Fibroblast of upper back skin (primary cell): ENCODE results near the gene OR2V1.
A peak's percentile ranks its signal among the peaks of the same experiment; 100 is the strongest.
"Not testable (repeated sequence)": the region's sequence is repeated elsewhere in the genome, so short reads cannot be mapped to it uniquely, and the experiment has no call there.

Experiments used
- DNase-seq: peaks from one replicate; pipeline ENCODE4 v3.0.0-alpha.2; 2013

Gene OR2V1

DNA sequence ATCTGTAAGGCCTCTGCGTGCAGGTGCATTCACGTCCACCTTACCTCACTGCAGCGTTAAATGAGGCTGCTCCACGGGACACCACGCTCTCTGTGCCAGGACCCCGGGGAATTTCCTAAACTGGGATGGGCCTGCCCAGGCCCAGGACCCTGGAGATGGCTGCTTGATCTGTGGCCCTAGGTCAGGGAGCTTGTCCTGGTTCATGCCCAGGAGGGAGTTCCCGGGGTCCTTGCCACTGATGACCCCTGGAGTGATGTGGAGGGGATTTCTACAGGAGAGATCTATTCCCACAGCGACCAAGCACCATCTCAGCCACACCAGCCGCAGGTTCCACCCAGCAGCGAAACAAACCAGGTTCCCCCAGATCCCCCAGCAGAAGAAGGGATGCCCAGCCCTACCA, 3.5 kb downstream of the OR2V1 start:
- DNase-seq = no peak

DNA sequence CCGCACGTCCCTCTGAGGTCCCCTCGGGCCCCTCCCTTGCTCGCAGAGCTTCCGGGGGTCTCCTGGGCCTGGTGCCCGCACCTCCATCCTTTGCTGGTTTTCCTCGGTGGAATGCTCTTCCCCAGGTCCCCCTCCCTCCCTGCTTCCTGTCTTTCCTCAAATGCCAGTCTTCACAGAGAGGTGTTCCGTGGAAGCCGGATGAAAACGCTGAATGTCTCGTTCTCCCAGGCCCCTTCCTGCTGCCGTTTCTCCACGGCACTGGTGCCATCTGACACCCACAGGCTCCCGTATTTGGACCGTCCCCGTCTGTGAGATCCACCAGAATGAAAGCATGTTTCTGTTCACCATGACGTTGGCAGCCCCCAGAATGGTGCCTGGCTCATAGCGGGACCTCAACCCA, 4.1 kb downstream of the OR2V1 start:
- DNase-seq = no peak

DNA sequence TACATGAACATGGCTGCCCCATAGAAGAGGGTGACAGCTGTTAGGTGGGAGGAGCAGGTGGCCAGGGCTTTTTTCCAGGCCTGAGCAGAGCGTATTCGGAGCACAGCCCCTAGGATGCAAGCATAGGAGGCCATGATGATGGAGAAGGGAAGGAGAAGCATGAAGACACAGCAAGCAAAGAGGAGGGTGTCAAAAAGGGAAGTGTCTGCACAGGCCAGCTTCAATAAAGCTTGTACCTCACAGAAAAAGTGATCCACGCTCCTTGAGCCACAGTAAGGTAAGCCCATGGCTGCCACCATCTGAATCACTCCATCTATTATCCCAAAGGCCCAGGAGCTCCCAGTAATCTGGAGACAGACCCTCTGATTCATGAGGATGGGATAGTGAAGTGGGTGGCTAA, 6.4 kb downstream of the OR2V1 start:
- DNase-seq = no peak

DNA sequence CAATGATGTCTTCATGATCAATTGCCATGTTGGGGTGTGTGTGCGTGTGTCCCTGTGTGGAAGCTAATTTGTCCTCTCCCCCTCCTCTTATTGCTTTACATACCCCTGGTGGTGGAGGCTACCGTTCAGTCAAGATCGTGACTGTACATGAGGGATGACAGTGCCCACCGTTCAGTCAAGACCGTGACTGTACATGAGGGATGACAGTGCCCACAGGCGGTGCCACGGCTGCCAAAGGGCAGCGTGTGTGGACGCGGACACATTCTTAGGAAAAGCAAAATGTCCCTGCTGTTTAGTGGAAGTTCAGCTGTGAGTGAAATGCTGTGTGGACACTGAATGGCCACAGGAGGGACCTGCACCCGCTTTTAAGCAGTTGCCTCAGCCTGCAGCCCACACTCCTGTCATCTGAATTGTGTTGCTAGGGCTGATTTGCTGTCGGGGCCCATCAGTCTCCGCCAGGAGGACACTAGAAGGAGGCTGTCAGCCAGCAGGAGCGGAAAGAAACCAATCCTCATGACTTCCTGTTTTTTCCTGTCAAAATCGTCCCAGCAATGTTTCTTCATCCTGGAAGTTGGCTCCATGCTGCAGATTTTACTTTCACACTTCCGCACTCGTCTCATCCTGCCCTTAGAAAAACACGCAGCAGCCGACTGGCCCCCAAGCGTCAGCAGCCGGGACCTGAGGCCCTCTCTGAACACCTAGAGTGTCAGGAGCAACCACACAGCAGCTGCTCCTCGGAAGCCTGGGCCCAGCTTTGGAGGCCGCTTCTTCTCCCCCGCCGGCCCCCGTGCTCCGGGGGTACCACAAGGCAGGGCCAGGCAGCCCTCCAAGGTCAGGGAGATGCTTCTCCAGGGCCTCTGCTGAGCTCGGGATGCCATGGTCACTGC, 9.1 kb downstream of the OR2V1 start:
- no peak for DNase-seq

DNA sequence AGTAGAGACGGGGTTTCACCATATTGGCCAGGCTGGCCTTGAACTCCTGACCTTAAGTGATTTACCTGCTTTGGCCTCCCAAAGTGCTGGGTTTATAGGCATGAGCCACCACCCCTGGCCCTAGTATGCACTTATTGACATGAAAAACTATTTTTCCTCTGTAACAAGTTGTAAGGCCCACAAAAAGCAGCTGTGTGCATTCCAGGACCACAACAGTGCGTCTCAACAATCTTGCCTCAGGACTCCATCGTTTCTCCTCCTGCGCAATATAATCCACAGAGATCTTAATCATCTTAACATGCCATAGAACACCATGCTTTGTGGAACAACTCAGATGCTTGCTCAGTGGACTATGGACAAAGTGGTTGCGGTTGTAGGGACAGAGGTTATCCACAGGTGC, 10.2 kb downstream of the OR2V1 start:
- no peak for DNase-seq

DNA sequence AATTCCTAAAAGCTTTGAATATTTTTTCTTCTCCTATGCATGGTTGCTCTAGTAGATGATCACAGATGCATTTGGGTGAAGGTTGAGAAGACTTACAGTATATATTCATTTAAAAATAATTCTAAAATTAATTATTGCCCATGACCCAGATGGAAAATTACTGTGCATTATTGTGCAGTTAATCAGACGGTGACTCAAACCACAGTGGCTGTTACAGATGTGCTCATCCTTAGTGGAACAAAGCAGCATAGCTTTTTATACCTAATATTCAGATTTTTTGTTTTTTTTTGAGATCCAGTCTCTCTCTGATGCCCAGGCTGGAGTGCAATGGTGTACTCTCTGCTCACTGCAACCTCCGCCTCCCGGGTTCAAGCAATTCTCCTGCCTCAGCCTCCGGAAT, 10.7 kb downstream of the OR2V1 start:
- peak; percentile 51 for DNase-seq

GRCh38 chr5:181119105-181119504, 11.9 kb downstream of the OR2V1 start:
- DNase-seq = no peak

GRCh38 chr5:181118369-181118768, 12.6 kb downstream of the OR2V1 start:
- DNase-seq = no peak

GRCh38 chr5:181114844-181115778, 15.9 kb downstream of the OR2V1 start:
- DNase-seq = peak; percentile 40

DNA sequence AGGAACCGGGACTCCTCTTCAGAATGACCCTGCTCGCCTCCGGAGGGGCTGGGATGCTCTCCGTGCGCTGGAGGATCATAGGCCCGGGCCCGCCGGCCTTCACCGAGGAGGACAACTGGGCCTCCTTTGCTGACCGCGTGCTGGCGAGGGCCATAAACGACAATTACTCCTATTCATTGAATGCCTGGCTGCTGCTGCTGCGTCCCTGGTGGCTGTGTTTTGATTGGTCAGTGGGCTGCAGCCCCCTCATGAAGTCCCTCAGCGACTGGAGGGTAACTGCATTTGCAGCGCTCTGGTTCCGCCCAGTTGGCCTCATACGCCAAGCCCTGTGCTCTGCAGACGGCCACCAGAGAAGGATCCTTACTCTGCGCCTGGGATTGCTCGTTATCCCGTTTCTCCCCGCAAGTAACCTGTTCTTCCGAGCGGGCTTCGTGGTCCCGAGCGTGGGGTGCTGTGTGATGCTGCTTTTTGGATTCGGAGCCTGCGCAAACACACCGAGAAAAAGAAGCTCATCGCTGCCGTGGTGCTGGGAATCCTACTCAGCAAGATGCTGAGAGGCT, 16.6 kb downstream of the OR2V1 start:
- DNase-seq = no peak

DNA sequence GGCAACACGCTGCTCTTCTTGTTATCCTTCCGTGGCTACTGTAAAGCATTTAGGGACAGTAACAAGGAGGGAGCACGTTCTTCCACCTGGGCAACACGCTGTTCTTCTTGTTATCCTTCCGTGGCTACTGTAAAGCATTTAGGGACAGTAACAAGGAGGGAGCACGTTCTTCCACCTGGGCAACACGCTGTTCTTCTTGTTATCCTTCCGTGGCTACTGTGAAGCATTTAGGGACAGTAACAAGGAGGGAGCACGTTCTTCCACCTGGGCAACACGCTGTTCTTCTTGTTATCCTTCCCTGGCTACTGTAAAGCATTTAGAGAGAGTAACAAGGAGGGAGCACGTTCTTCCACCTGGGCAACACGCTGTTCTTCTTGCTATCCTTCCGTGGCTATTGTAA, 17.4 kb downstream of the OR2V1 start:
- not testable (repeated sequence) for DNase-seq

GRCh38 chr5:181112476-181112875, 18.5 kb downstream of the OR2V1 start:
- DNase-seq = no peak

- no peak for DNase-seq
Measured at GRCh38 chr5:181111010-181111409, 20.0 kb downstream of the OR2V1 start.

GRCh38 chr5:181109489-181110013, 21.4 kb downstream of the OR2V1 start:
- no peak for DNase-seq

DNA sequence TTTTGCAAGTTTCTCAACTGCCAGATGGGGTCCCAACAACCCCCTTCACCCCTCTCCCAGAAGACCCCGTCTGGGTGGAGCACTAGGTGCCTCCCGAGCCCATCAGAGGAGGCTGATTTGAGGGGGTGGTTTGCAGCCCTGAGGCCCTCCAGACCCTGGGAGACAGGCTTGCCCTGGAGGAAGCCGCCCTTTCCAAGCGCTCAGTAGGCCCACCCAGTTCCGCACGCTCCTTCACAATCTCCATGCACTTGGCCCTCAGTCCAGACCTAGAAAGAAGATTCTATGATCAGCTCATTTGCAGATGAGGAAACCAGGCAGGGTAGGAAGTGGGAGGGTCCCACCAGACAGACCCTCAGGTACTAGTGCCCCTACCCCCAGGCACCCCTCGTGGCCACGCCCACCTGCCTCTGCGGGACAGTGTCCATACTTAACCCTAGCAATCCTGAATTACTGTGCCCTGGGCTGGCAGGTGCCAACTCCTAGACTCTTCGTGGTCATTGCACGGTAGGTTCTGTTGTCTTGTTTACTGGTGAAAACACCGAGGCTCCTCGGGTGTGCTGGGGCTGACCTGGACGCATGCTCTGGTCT, 22.3 kb downstream of the OR2V1 start:
- DNase-seq = no peak

DNA sequence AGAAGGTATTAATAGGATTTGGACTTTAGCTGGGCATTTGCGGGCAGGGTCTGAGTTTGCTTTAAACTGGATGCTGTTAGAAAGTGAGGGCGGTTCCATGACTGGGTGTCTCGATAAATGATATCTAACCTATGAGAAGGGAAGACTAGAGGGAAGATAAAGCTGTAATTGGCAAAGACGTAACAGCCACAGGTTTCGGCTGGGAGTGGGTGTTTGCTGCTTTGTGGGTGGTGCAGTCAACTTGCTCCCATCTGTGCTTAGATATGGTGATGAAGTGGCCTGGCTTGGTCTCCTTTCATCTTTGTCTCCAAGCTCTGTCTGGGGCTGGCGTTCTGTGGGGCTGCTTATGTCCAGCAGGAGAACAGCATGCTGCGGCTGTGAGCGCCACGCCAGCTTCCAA, 23.3 kb downstream of the OR2V1 start:
- DNase-seq = no peak

DNA sequence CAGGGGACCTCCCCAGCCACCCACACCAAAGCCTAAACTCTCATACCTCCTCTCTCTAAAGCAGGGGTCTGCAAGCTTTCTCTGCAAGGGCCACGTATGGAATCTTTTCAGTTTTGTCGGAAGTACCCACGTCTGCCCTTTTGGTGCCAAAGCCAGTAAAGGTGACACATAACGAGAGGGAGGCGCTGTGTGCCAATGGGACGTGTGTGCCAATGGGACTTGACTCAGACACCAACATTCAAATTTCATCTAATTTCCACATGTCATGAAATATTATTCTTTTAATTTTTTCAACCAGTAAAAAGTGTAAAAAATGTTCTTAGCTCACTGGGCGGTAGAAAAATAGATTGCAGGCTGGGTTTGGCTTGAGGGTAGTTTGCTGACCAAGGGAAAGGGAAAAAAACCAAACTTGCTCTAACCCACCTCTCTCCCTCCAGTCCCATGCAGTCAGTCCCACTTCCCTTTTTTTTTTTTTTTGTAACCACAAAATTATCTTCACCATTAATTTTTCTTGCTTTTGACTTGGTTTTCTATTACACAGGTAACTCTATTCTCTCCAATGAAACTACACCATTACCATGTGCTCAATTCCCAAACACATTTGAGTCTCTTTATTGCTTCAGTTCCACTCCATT, 25.5 kb downstream of the OR2V1 start:
- no peak for DNase-seq

- DNase-seq = not testable (repeated sequence)
Measured at GRCh38 chr5:181104606-181105390, 26.2 kb downstream of the OR2V1 start.

- DNase-seq = not testable (repeated sequence)
Measured at GRCh38 chr5:181104259-181104568, 26.8 kb downstream of the OR2V1 start.

DNA sequence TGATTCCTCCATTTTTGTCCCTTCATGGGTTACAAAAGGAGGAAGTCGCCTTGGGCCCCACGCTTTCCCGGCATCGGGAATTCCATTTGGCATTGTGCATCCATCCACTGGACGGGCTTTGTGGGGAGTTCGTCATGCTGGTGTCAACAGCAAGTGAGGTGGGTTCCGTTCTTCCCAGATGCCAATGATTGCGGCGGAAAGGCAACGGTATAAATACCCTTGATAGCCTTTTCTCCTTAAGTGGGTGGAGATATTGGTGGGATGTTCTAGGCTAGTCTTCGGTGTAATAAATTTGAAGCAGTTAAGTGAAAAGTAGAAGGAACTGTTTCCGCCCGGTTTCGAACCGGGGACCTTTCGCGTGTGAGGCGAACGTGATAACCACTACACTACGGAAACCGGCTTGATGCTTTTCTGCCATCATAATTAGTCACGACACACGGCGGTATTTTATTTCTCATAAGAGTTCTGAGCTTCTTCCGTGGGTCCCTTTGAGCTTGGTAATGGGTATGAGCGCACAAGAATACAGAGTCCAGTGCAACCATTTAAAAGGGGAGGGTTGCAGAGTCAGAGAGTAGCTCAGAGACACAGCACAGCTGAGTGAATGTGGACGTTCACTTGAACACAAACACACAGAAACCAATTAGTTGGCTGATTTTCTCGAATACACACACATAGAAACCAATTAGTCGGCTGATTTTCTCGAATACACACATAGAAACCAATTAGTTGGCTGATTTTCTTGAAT, 28.9 kb downstream of the OR2V1 start:
- not testable (repeated sequence) for DNase-seq
